Measurements from ENCODE around the gene SLC35F5.

- TF ChIP-seq CTCF (optimal IDR thresholded peaks at IDR 0.05 in 1 of 3, IDR thresholded peaks at IDR 0.05 in 1 of 3, conservative IDR thresholded peaks at IDR 0.05 in 1 of 3; ENCODE audit: extremely low read depth in 1 of 3, insufficient read depth in 2 of 3, low read length in 3 of 3) (no peak), EZH2 (IDR thresholded peaks at IDR 0.05; ENCODE audit: low read length) (no peak)
These were observed 35.5 kb upstream of the SLC35F5 start for GRCh38 chr2:113791697-113792590.
